ENCODE results near the gene DIRAS3.
"Not testable (repeated sequence)": the region's sequence is repeated elsewhere in the genome, so short reads cannot be mapped to it uniquely, and the experiment has no call there.

DIRAS3 gene

GRCh38 chr1:68024635-68025338 lies 25.6 kb downstream of the DIRAS3 start:
- FAIRE-seq (no peak), DNase-seq (ENCODE audit: low spot score) (no peak)

- no peak for FAIRE-seq
- no peak for DNase-seq (ENCODE audit: low spot score)
These were observed 34.0 kb downstream of the DIRAS3 start for GRCh38 chr1:68016381-68016780.

- FAIRE-seq (no peak), DNase-seq (ENCODE audit: low spot score) (no peak)
These were observed 34.5 kb downstream of the DIRAS3 start for GRCh38 chr1:68015971-68016370.

- FAIRE-seq: no peak
- no peak for DNase-seq (ENCODE audit: low spot score)
These were observed 35.1 kb downstream of the DIRAS3 start for GRCh38 chr1:68015369-68015768.

GRCh38 chr1:68013351-68013750 lies 37.1 kb downstream of the DIRAS3 start:
- no peak for DNase-seq (ENCODE audit: low spot score)
- no peak for FAIRE-seq

- FAIRE-seq: no peak
These were observed 38.6 kb downstream of the DIRAS3 start for GRCh38 chr1:68011657-68012375.

GRCh38 chr1:68010543-68010942 lies 39.9 kb downstream of the DIRAS3 start:
- DNase-seq (ENCODE audit: low spot score) (no peak), FAIRE-seq (no peak)

More at GRCh38 chr1:68011657-68012375, 38.6 kb downstream of the DIRAS3 start:
- DNase-seq (ENCODE audit: low spot score): no peak

- FAIRE-seq: no peak
- no peak for DNase-seq (ENCODE audit: low spot score)
These were observed 40.3 kb downstream of the DIRAS3 start for GRCh38 chr1:68010090-68010489.

GRCh38 chr1:68003626-68004025 lies 46.8 kb downstream of the DIRAS3 start:
- DNase-seq (ENCODE audit: low spot score); FAIRE-seq: not testable (repeated sequence)

- DNase-seq (ENCODE audit: low spot score) (no peak), FAIRE-seq (no peak)
These were observed 50.2 kb downstream of the DIRAS3 start for GRCh38 chr1:68000191-68000590.

- FAIRE-seq (no peak), DNase-seq (ENCODE audit: low spot score) (no peak)
These were observed 52.7 kb downstream of the DIRAS3 start for GRCh38 chr1:67997746-67998145.
